ENCODE measurements around the gene CFAP92. TPM values are rescaled to one million over a fixed set of nuclear protein-coding genes. Genes with fewer than 3 reads are reported as not detected.

Gene CFAP92
- total RNA-seq, 1 donor from 2014 or later, result 8.7 TPM

- Mint-ChIP-seq H3K27ac (ENCODE audit: unreplicated experiment) (no peak overlapping the region), H3K4me3 (no peak overlapping the region), H3K9me3 (no peaks in the 10 kb centered on the region), H3K4me1 (no peaks in the 10 kb centered on the region), H3K27me3 (ENCODE audit: low read depth) (no peaks in the 10 kb centered on the region), H3K36me3 (ENCODE audit: low read depth) (no peaks in the 10 kb centered on the region)
- DNase-seq (ENCODE audit: low read depth, low spot score), result no peak
- TF ChIP-seq, protein P1, sequence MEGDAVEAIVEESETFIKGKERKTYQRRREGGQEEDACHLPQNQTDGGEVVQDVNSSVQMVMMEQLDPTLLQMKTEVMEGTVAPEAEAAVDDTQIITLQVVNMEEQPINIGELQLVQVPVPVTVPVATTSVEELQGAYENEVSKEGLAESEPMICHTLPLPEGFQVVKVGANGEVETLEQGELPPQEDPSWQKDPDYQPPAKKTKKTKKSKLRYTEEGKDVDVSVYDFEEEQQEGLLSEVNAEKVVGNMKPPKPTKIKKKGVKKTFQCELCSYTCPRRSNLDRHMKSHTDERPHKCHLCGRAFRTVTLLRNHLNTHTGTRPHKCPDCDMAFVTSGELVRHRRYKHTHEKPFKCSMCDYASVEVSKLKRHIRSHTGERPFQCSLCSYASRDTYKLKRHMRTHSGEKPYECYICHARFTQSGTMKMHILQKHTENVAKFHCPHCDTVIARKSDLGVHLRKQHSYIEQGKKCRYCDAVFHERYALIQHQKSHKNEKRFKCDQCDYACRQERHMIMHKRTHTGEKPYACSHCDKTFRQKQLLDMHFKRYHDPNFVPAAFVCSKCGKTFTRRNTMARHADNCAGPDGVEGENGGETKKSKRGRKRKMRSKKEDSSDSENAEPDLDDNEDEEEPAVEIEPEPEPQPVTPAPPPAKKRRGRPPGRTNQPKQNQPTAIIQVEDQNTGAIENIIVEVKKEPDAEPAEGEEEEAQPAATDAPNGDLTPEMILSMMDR (conservative IDR thresholded peaks at IDR 0.05), result no peak
Observed at GRCh38 chr3:128942161-128942952, 51.5 kb downstream of the CFAP92 start.

GRCh38 chr3:128940252-128940651 lies 53.6 kb downstream of the CFAP92 start:
- H3K27ac Mint-ChIP-seq (ENCODE audit: unreplicated experiment), result no peak overlapping the region
- H3K4me3 Mint-ChIP-seq, result no peak overlapping the region
- DNase-seq (ENCODE audit: low read depth, low spot score), result no peak
- H3K4me1 Mint-ChIP-seq, result no peaks in the 10 kb centered on the region
- no peaks in the 10 kb centered on the region for H3K9me3 Mint-ChIP-seq
- TF ChIP-seq, protein P1 (conservative IDR thresholded peaks at IDR 0.05), result no peak
- no peaks in the 10 kb centered on the region for H3K36me3 Mint-ChIP-seq (ENCODE audit: low read depth)
- no peaks in the 10 kb centered on the region for H3K27me3 Mint-ChIP-seq (ENCODE audit: low read depth)

GRCh38 chr3:128936341-128936740 lies 57.5 kb downstream of the CFAP92 start:
- no peak overlapping the region for H3K4me3 Mint-ChIP-seq
- no peaks in the 10 kb centered on the region for H3K9me3 Mint-ChIP-seq
- peaks cover 3% of the 10 kb centered on the region for H3K27me3 Mint-ChIP-seq (ENCODE audit: low read depth)
- no peaks in the 10 kb centered on the region for H3K36me3 Mint-ChIP-seq (ENCODE audit: low read depth)
- H3K4me1 Mint-ChIP-seq, result no peaks in the 10 kb centered on the region
- no peak overlapping the region for H3K27ac Mint-ChIP-seq (ENCODE audit: unreplicated experiment)
- no peak for DNase-seq (ENCODE audit: low read depth, low spot score)
- TF ChIP-seq, protein P1 (conservative IDR thresholded peaks at IDR 0.05), result no peak

DNA sequence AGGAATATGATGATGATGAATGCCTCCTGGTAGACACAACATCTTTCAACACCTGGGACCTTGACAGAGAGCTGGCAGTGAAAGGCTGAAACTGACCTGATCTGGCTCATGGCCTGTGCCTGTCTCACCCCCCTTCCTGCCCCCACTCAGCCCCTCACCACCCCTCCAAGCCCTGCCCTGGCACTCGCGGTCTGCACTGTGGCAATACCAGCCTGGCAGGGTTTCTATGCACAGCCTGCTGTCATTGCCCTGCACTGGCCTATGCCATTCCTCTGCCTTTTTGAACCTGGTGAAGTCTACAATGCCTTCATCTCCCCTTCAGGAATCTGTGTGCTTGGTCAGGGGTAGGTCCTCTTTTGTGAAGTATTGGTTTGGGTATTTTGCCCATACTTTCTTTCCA lies 58.0 kb downstream of the CFAP92 start:
- Mint-ChIP-seq H3K9me3 (no peaks in the 10 kb centered on the region), H3K27me3 (ENCODE audit: low read depth) (peaks cover 3% of the 10 kb centered on the region), H3K4me3 (no peak overlapping the region), H3K36me3 (ENCODE audit: low read depth) (no peaks in the 10 kb centered on the region), H3K27ac (ENCODE audit: unreplicated experiment) (no peak overlapping the region), H3K4me1 (no peaks in the 10 kb centered on the region)
- TF ChIP-seq, protein P1 (conservative IDR thresholded peaks at IDR 0.05), result no peak
- DNase-seq (ENCODE audit: low read depth, low spot score), result no peak

DNA sequence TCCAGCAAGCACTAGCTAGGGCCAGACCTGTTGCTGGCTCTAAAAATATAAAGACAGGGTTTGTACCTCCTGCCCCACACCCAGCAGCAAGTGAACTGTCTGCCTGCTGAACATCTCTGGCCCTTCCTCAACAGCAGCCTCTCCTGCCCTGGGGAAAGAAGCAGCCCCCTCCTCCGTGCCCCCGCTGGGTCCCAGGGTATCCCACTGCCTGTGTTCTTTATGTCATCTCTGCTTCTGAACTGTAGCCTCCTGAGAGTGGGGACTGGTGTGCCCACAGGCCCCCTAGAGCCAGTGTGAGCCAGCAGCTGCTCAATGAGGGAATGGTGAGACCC lies 60.0 kb downstream of the CFAP92 start:
- H3K4me1 Mint-ChIP-seq, result no peaks in the 10 kb centered on the region
- H3K9me3 Mint-ChIP-seq, result peaks cover 3% of the 10 kb centered on the region
- no peak for DNase-seq (ENCODE audit: low read depth, low spot score)

More for the DNA sequence above, 60.0 kb downstream of the CFAP92 start:
- Mint-ChIP-seq H3K36me3 (ENCODE audit: low read depth) (peaks cover 2% of the 10 kb centered on the region), H3K27me3 (ENCODE audit: low read depth) (peaks cover 3% of the 10 kb centered on the region), H3K27ac (ENCODE audit: unreplicated experiment) (no peak overlapping the region), H3K4me3 (no peak overlapping the region)
- TF ChIP-seq, protein P1 (conservative IDR thresholded peaks at IDR 0.05), result no peak
